Activated B cell treated with CpG ODN at 0.5 μM for 24 hours (primary cell): ENCODE results near the gene STPG2. TPM values are rescaled to one million over a fixed set of nuclear protein-coding genes. Genes with fewer than 3 reads are reported as not detected.

Experiments
- ATAC-seq: fragments of 200-7000 bp; cut with Tn5 transposase; one replicate; pipeline ENCODE4 v1.10.0; 2021; ENCODE audit warnings: low read depth, mild to moderate bottlenecking, moderate library complexity
- CTCF ChIA-PET: fragments of 350-600 bp; sonication (Branson Sonifier 250); formaldehyde crosslinking; loops from one replicate; lab custom pipeline; 2021; ENCODE audit warnings: antibody characterized with exemption; lab: Charles Lee
- POLR2A ChIA-PET: fragments of 350-600 bp; sonication (Branson Sonifier 250); formaldehyde crosslinking; loops from one replicate; lab custom pipeline; 2021; ENCODE audit warnings: antibody characterized with exemption; lab: Charles Lee
- DNase-seq: peaks from one replicate; pipeline ENCODE4 v3.0.0; 2022
- H3K27ac Mint-ChIP-seq: one replicate; pipeline ENCODE4 v1.8.0; 2020; ENCODE audit warnings: mixed read lengths
- H3K27me3 Mint-ChIP-seq: one replicate; pipeline ENCODE4 v1.8.0; 2021; ENCODE audit warnings: mixed read lengths
- H3K36me3 Mint-ChIP-seq: one replicate; pipeline ENCODE4 v1.8.0; 2021; ENCODE audit warnings: low read depth, mixed read lengths
- H3K4me1 Mint-ChIP-seq: one replicate; pipeline ENCODE4 v1.8.0; 2021; ENCODE audit warnings: mixed read lengths
- H3K4me3 Mint-ChIP-seq: one replicate; pipeline ENCODE4 v1.8.0; 2020; ENCODE audit warnings: mild to moderate bottlenecking, mixed read lengths
- H3K9me3 Mint-ChIP-seq: one replicate; pipeline ENCODE4 v1.8.0; 2020; ENCODE audit warnings: mixed read lengths
- intact Hi-C: fragments of 100-400 bp; cut with micrococcal nuclease; formaldehyde crosslinking; loops from one replicate; pipeline ENCODE4 v1.15.1; 2024
- total RNA-seq: library from RNA; stranded (reverse); gene quantifications from 2 replicates; pipeline ENCODE4 v1.2.3, GENCODE V29; 2022
- TF ChIP-seq, protein P1 (sequence below): fragments of 200-600 bp; IDR thresholded peaks from one replicate; pipeline ENCODE4 v1.8.0; 2022; ENCODE audit warnings: antibody characterized with exemption, mild to moderate bottlenecking

The STPG2 gene
- total RNA-seq, 1 donor from 2014 or later: 0.69 TPM

GRCh38 chr4:97662133-97662532 lies 481.1 kb downstream of the STPG2 start:
- H3K4me3 Mint-ChIP-seq: no peak overlapping the region
- POLR2A ChIA-PET: no interaction called here
- TF ChIP-seq, protein P1, sequence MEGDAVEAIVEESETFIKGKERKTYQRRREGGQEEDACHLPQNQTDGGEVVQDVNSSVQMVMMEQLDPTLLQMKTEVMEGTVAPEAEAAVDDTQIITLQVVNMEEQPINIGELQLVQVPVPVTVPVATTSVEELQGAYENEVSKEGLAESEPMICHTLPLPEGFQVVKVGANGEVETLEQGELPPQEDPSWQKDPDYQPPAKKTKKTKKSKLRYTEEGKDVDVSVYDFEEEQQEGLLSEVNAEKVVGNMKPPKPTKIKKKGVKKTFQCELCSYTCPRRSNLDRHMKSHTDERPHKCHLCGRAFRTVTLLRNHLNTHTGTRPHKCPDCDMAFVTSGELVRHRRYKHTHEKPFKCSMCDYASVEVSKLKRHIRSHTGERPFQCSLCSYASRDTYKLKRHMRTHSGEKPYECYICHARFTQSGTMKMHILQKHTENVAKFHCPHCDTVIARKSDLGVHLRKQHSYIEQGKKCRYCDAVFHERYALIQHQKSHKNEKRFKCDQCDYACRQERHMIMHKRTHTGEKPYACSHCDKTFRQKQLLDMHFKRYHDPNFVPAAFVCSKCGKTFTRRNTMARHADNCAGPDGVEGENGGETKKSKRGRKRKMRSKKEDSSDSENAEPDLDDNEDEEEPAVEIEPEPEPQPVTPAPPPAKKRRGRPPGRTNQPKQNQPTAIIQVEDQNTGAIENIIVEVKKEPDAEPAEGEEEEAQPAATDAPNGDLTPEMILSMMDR: no peak
- no peaks in the 10 kb centered on the region for H3K4me1 Mint-ChIP-seq
- no peak overlapping the region for H3K27ac Mint-ChIP-seq
- intact Hi-C loops: no loop called here
- no peaks in the 10 kb centered on the region for H3K36me3 Mint-ChIP-seq
- CTCF ChIA-PET: no interaction called here
- no peaks in the 10 kb centered on the region for H3K27me3 Mint-ChIP-seq
- no peak for DNase-seq
- peaks cover 5% of the 10 kb centered on the region for H3K9me3 Mint-ChIP-seq
- ATAC-seq: no peak

DNA sequence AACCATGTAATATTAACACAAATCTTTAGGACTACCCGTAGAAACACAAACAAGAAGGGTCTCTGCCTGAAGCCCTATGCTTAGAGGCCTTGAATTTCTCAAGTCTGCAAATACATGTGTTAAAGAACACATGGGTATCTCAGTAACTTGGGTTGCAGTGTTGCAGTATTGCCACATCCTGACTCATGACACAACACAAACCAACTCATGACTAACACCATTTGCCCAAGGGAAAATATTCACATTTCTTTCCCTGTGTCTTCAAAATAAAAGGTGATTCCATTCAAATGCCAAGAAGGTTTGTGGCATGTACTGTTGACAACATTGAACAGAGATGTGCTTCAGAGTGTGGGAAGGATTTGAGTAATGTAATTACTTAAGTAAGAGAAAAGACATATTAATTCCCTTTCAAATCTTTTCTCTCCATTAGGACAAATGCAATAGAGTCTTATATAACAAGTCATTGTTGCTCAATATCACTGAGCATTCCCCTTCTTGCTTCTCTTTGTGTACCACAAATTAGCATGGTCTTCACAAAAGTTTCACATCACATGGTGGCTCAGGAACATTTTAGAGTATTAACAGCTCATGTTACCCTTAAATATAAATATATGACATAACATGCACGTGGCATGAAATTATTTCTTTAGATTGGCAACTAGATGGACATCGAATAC lies 487.1 kb downstream of the STPG2 start:
- intact Hi-C loops: no loop called here
- no peak for ATAC-seq
- no peak overlapping the region for H3K4me3 Mint-ChIP-seq
- CTCF ChIA-PET: no interaction called here
- H3K4me1 Mint-ChIP-seq: no peaks in the 10 kb centered on the region
- H3K27ac Mint-ChIP-seq: no peak overlapping the region
- H3K36me3 Mint-ChIP-seq: no peaks in the 10 kb centered on the region
- DNase-seq: no peak
- POLR2A ChIA-PET: no interaction called here
- H3K9me3 Mint-ChIP-seq: peaks cover 5% of the 10 kb centered on the region
- TF ChIP-seq, protein P1: no peak
- H3K27me3 Mint-ChIP-seq: no peaks in the 10 kb centered on the region

GRCh38 chr4:97653701-97654100 lies 489.6 kb downstream of the STPG2 start:
- Mint-ChIP-seq H3K36me3 (no peaks in the 10 kb centered on the region), H3K4me3 (no peak overlapping the region), H3K4me1 (no peaks in the 10 kb centered on the region), H3K9me3 (peaks cover 2% of the 10 kb centered on the region), H3K27me3 (no peaks in the 10 kb centered on the region), H3K27ac (no peak overlapping the region)
- POLR2A ChIA-PET: no interaction called here
- no peak for DNase-seq
- no peak for ATAC-seq
- TF ChIP-seq, protein P1: no peak
- intact Hi-C loops: no loop called here
- CTCF ChIA-PET: no interaction called here

DNA sequence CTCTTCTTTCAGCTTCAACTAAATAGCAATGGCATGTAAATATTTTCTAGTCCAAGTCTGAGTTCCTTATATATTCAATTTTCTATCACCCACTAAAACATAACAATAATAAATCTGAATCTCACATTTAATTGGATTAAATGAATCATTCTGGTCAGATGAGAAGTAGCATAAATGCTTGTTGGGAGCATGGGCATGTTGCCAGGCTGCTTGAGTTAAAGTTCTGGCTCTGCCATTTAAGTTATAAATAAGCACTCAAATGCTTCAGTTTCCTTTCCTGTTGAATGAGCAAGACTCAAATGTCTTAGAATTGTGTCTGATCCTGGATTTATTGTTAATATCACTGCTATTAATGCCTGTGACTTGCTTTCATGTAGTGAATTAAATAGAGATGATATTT lies 496.3 kb downstream of the STPG2 start:
- Mint-ChIP-seq H3K36me3 (no peaks in the 10 kb centered on the region), H3K4me3 (no peak overlapping the region), H3K4me1 (no peaks in the 10 kb centered on the region), H3K27ac (no peak overlapping the region), H3K9me3 (no peaks in the 10 kb centered on the region), H3K27me3 (no peaks in the 10 kb centered on the region)
- DNase-seq (no peak), ATAC-seq (no peak)
- intact Hi-C loops: no loop called here
- TF ChIP-seq, protein P1: no peak
- ChIA-PET CTCF (no interaction called here), POLR2A (no interaction called here)

GRCh38 chr4:97645071-97645821 lies 498.0 kb downstream of the STPG2 start:
- TF ChIP-seq, protein P1: no peak
- Mint-ChIP-seq H3K4me1 (no peaks in the 10 kb centered on the region), H3K4me3 (no peak overlapping the region), H3K9me3 (no peaks in the 10 kb centered on the region), H3K27ac (no peak overlapping the region), H3K27me3 (no peaks in the 10 kb centered on the region), H3K36me3 (no peaks in the 10 kb centered on the region)
- ChIA-PET CTCF (no interaction called here), POLR2A (no interaction called here)
- ATAC-seq (no peak), DNase-seq (no peak)
- intact Hi-C loops: no loop called here
